Stimulated activated naive CD8-positive, alpha-beta T cell treated with anti-CD3 and anti-CD28 coated beads, Interleukin-15, Interleukin-2, amounts not matched to agents 100 U/mL and 50 U/mL, for 24 hours (primary cell): ENCODE measurements around the gene DCLRE1B.

Source experiments
- ATAC-seq: fragments of 150-1000 bp; cut with Tn5 transposase; one replicate; pipeline ENCODE4 v1.10.0; 2021
- DNase-seq: peaks from one replicate; pipeline ENCODE4 v3.0.0; 2021

Gene DCLRE1B

GRCh38 chr1:113904674-113905434 is at the start of gene DCLRE1B, which contains the start of gene AP4B1:
Gene DCLRE1B (plus strand): TSS chr1:113905326. CDS start chr1:113905587, 261 bp downstream.
Gene AP4B1 (minus strand): TSS chr1:113904799. CDS start chr1:113904717, 82 bp downstream.
- DNase-seq (peak; percentile 98), ATAC-seq (peak; percentile 94)

GRCh38 chr1:113855630-113856400 is 49.3 kb upstream of the DCLRE1B start:
- DNase-seq (no peak), ATAC-seq (no peak)

GRCh38 chr1:113856401-113856790 is 48.7 kb upstream of the DCLRE1B start:
- ATAC-seq (no peak), DNase-seq (no peak)

GRCh38 chr1:113857776-113858175 is 47.4 kb upstream of the DCLRE1B start:
- ATAC-seq: no peak
- DNase-seq: no peak

GRCh38 chr1:113858418-113858817 is 46.7 kb upstream of the DCLRE1B start:
- DNase-seq (no peak), ATAC-seq (peak; percentile 29)

GRCh38 chr1:113858982-113859381 is 46.1 kb upstream of the DCLRE1B start:
- ATAC-seq (no peak), DNase-seq (no peak)

- no peak for DNase-seq
- peak; percentile 75 for ATAC-seq
These were observed 45.5 kb upstream of the DCLRE1B start for GRCh38 chr1:113859478-113860175.

GRCh38 chr1:113860891-113861290 is 44.2 kb upstream of the DCLRE1B start:
- no peak for ATAC-seq
- DNase-seq: no peak

GRCh38 chr1:113861641-113862040 is 43.5 kb upstream of the DCLRE1B start:
- DNase-seq (no peak), ATAC-seq (no peak)

- DNase-seq: no peak
- ATAC-seq: peak; percentile 77
These were observed 36.6 kb upstream of the DCLRE1B start for GRCh38 chr1:113868387-113869083.

- ATAC-seq (no peak), DNase-seq (peak; percentile 33)
These were observed 34.3 kb upstream of the DCLRE1B start for GRCh38 chr1:113870778-113871177.

GRCh38 chr1:113871597-113872113 is 33.5 kb upstream of the DCLRE1B start, which contains the start of gene PTPN22:
Gene PTPN22 (minus strand): TSS chr1:113871712.
- ATAC-seq (peak; percentile 89), DNase-seq (peak; percentile 75)

GRCh38 chr1:113872219-113872935 is 32.7 kb upstream of the DCLRE1B start:
- DNase-seq: peak; percentile 20

GRCh38 chr1:113874012-113874879 is 30.9 kb upstream of the DCLRE1B start:
- peak; percentile 25 for DNase-seq
- ATAC-seq: peak; percentile 75

More at GRCh38 chr1:113872219-113872935, 32.7 kb upstream of the DCLRE1B start:
- ATAC-seq: peak; percentile 7

GRCh38 chr1:113875714-113876113 is 29.4 kb upstream of the DCLRE1B start:
- no peak for DNase-seq
- ATAC-seq: no peak

GRCh38 chr1:113876176-113876575 is 28.9 kb upstream of the DCLRE1B start:
- DNase-seq (no peak), ATAC-seq (no peak)

GRCh38 chr1:113879739-113880038 is 25.4 kb upstream of the DCLRE1B start:
- DNase-seq (no peak), ATAC-seq (no peak)

- no peak for DNase-seq
- no peak for ATAC-seq
These were observed 23.5 kb upstream of the DCLRE1B start for GRCh38 chr1:113881661-113882060.

GRCh38 chr1:113886417-113887401 is 18.4 kb upstream of the DCLRE1B start:
- DNase-seq: no peak
- no peak for ATAC-seq
